ENCODE results near the gene VEPH1. TPM values are rescaled to one million over a fixed set of nuclear protein-coding genes. Genes with fewer than 3 reads are reported as not detected.

VEPH1 gene
- total RNA-seq, 2 donors from 2014 or later, result 11.8 to 17.1 TPM

GRCh38 chr3:157226173-157226847 is 276.9 kb downstream of the VEPH1 start:
- H3K4me1 Mint-ChIP-seq, result no peaks in the 10 kb centered on the region
- Histone ChIP-seq H3K4me3 (ENCODE audit: low read length) (no peak overlapping the region), H3K9ac (ENCODE audit: extremely low read depth, low read length, poor library complexity, severe bottlenecking) (no peak overlapping the region), H3K4me1 (ENCODE audit: control insufficient read depth, insufficient read depth, low read length) (no peaks in the 10 kb centered on the region), H3K27me3 (ENCODE audit: control insufficient read depth, insufficient read depth, low read length, poor library complexity, severe bottlenecking) (no peaks in the 10 kb centered on the region), H3K27ac (ENCODE audit: low read depth, low read length) (no peak overlapping the region), H3K36me3 (ENCODE audit: control insufficient read depth, insufficient read depth, low read length) (no peaks in the 10 kb centered on the region), H3K9me3 (ENCODE audit: control insufficient read depth, low read length) (no peaks in the 10 kb centered on the region)
- no peaks in the 10 kb centered on the region for H3K27me3 Mint-ChIP-seq (ENCODE audit: insufficient read depth)
- 87 to 100% methylated on average over 1 to 3 of the region's 3 CpGs for WGBS, 2 experiments (ENCODE audit: insufficient coverage in 1 of 2, insufficient read length in 1 of 2)
- no peaks in the 10 kb centered on the region for H3K9me3 Mint-ChIP-seq
- TF ChIP-seq, protein P1, sequence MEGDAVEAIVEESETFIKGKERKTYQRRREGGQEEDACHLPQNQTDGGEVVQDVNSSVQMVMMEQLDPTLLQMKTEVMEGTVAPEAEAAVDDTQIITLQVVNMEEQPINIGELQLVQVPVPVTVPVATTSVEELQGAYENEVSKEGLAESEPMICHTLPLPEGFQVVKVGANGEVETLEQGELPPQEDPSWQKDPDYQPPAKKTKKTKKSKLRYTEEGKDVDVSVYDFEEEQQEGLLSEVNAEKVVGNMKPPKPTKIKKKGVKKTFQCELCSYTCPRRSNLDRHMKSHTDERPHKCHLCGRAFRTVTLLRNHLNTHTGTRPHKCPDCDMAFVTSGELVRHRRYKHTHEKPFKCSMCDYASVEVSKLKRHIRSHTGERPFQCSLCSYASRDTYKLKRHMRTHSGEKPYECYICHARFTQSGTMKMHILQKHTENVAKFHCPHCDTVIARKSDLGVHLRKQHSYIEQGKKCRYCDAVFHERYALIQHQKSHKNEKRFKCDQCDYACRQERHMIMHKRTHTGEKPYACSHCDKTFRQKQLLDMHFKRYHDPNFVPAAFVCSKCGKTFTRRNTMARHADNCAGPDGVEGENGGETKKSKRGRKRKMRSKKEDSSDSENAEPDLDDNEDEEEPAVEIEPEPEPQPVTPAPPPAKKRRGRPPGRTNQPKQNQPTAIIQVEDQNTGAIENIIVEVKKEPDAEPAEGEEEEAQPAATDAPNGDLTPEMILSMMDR (conservative IDR thresholded peaks at IDR 0.05), result no peak
- no peak overlapping the region for H3K27ac Mint-ChIP-seq
- no peak overlapping the region for H3K4me3 Mint-ChIP-seq
- no peak for DNase-seq
- H3K36me3 Mint-ChIP-seq (ENCODE audit: low read depth), result no peaks in the 10 kb centered on the region

- Mint-ChIP-seq H3K9me3 (no peaks in the 10 kb centered on the region), H3K36me3 (ENCODE audit: low read depth) (no peaks in the 10 kb centered on the region)
- TF ChIP-seq, protein P1 (conservative IDR thresholded peaks at IDR 0.05), result no peak
These were observed 278.2 kb downstream of the VEPH1 start for GRCh38 chr3:157225001-157225400.

GRCh38 chr3:157220883-157221282 is 282.3 kb downstream of the VEPH1 start:
- no peaks in the 10 kb centered on the region for H3K9me3 Mint-ChIP-seq
- WGBS, 2 experiments (ENCODE audit: insufficient coverage in 1 of 2, insufficient read length in 1 of 2), result 87 to 100% methylated on average over 2 of the region's 2 CpGs

More at GRCh38 chr3:157225001-157225400, 278.2 kb downstream of the VEPH1 start:
- no peaks in the 10 kb centered on the region for H3K4me1 Mint-ChIP-seq
- no peaks in the 10 kb centered on the region for H3K27me3 Mint-ChIP-seq (ENCODE audit: insufficient read depth)
- Histone ChIP-seq H3K4me3 (ENCODE audit: low read length) (no peak overlapping the region), H3K27me3 (ENCODE audit: control insufficient read depth, insufficient read depth, low read length, poor library complexity, severe bottlenecking) (no peaks in the 10 kb centered on the region), H3K9ac (ENCODE audit: extremely low read depth, low read length, poor library complexity, severe bottlenecking) (no peak overlapping the region), H3K9me3 (ENCODE audit: control insufficient read depth, low read length) (no peaks in the 10 kb centered on the region), H3K27ac (ENCODE audit: low read depth, low read length) (no peak overlapping the region), H3K4me1 (ENCODE audit: control insufficient read depth, insufficient read depth, low read length) (no peaks in the 10 kb centered on the region), H3K36me3 (ENCODE audit: control insufficient read depth, insufficient read depth, low read length) (no peaks in the 10 kb centered on the region)
- H3K4me3 Mint-ChIP-seq, result no peak overlapping the region
- WGBS, 2 experiments (ENCODE audit: insufficient coverage in 1 of 2, insufficient read length in 1 of 2), result 89% methylated on average over 1 of the region's 1 CpG; no CpG with 5 or more reads in 1 of the 2 experiments
- H3K27ac Mint-ChIP-seq, result no peak overlapping the region
- no peak for DNase-seq

More at GRCh38 chr3:157220883-157221282, 282.3 kb downstream of the VEPH1 start:
- Histone ChIP-seq H3K27me3 (ENCODE audit: control insufficient read depth, insufficient read depth, low read length, poor library complexity, severe bottlenecking) (no peaks in the 10 kb centered on the region), H3K9me3 (ENCODE audit: control insufficient read depth, low read length) (no peaks in the 10 kb centered on the region), H3K4me3 (ENCODE audit: low read length) (no peak overlapping the region), H3K36me3 (ENCODE audit: control insufficient read depth, insufficient read depth, low read length) (no peaks in the 10 kb centered on the region), H3K4me1 (ENCODE audit: control insufficient read depth, insufficient read depth, low read length) (no peaks in the 10 kb centered on the region), H3K27ac (ENCODE audit: low read depth, low read length) (no peak overlapping the region), H3K9ac (ENCODE audit: extremely low read depth, low read length, poor library complexity, severe bottlenecking) (no peak overlapping the region)
- no peaks in the 10 kb centered on the region for H3K36me3 Mint-ChIP-seq (ENCODE audit: low read depth)
- no peak for DNase-seq
- H3K27ac Mint-ChIP-seq, result no peak overlapping the region
- no peak overlapping the region for H3K4me3 Mint-ChIP-seq
- H3K4me1 Mint-ChIP-seq, result no peaks in the 10 kb centered on the region
- TF ChIP-seq, protein P1 (conservative IDR thresholded peaks at IDR 0.05), result no peak
- H3K27me3 Mint-ChIP-seq (ENCODE audit: insufficient read depth), result no peaks in the 10 kb centered on the region
